Endodermal cell (in vitro differentiated cells): Measurements from ENCODE around the gene IGF2BP3. TPM values are rescaled to one million over a fixed set of nuclear protein-coding genes. Genes with fewer than 3 reads are reported as not detected.

ENCODE experiments used
- DNase-seq: peaks from one replicate; pipeline ENCODE4 v3.0.0-alpha.2; 2017
- H3K27ac ChIP-seq: 2 replicates; pipeline ENCODE4 v1.5.1; 2013; ENCODE audit warnings: mild to moderate bottlenecking, low read depth, low read length, moderate library complexity
- H3K27me3 ChIP-seq: 2 replicates; pipeline ENCODE4 v1.6.1; 2013; ENCODE audit warnings: mild to moderate bottlenecking, low read length, moderate library complexity; ENCODE audit not compliant: insufficient read depth, control insufficient read depth, poor library complexity, severe bottlenecking
- H3K36me3 ChIP-seq: 2 replicates; pipeline ENCODE4 v1.7.0; 2013; ENCODE audit warnings: mild to moderate bottlenecking, low read length, moderate library complexity; ENCODE audit not compliant: control insufficient read depth, insufficient read depth
- H3K4me1 ChIP-seq: one replicate; pipeline ENCODE4 v1.7.0; 2013; ENCODE audit warnings: low read length; ENCODE audit not compliant: control insufficient read depth, insufficient read depth
- H3K4me3 ChIP-seq: 2 replicates; pipeline ENCODE4 v1.5.1; 2013; ENCODE audit warnings: mild to moderate bottlenecking, low read length, moderate library complexity
- H3K9ac ChIP-seq: 2 replicates; pipeline ENCODE4 v1.6.1; 2013; ENCODE audit warnings: mild to moderate bottlenecking, low read length, moderate library complexity; ENCODE audit not compliant: poor library complexity, severe bottlenecking; ENCODE audit errors: extremely low read depth
- H3K9me3 ChIP-seq: 2 replicates; pipeline ENCODE4 v1.6.1; 2013; ENCODE audit warnings: mild to moderate bottlenecking, low read length, moderate library complexity; ENCODE audit not compliant: control insufficient read depth
- H3K27ac Mint-ChIP-seq: 2 replicates; pipeline ENCODE4 v1.8.0; 2020; ENCODE audit warnings: mixed read lengths
- H3K27me3 Mint-ChIP-seq: 2 replicates; pipeline ENCODE4 v1.8.0; 2021; ENCODE audit warnings: mild to moderate bottlenecking, mixed read lengths; ENCODE audit not compliant: insufficient read depth
- H3K36me3 Mint-ChIP-seq: 2 replicates; pipeline ENCODE4 v1.8.0; 2020; ENCODE audit warnings: low read depth, mixed read lengths
- H3K4me1 Mint-ChIP-seq: 2 replicates; pipeline ENCODE4 v1.8.0; 2020; ENCODE audit warnings: mixed read lengths
- H3K4me3 Mint-ChIP-seq: 2 replicates; pipeline ENCODE4 v1.8.0; 2020; ENCODE audit warnings: mild to moderate bottlenecking, moderate library complexity, mixed read lengths
- H3K9me3 Mint-ChIP-seq: 2 replicates; pipeline ENCODE4 v1.8.0; 2020; ENCODE audit warnings: mild to moderate bottlenecking, mixed read lengths
- CTCF ChIP-seq: fragments of 200-600 bp; sonication (generic); conservative IDR thresholded peaks from 2 replicates; pipeline ENCODE4 v1.5.0; 2021; ENCODE audit warnings: antibody characterized with exemption, mild to moderate bottlenecking
- WGBS, 2 experiments: methylation state at CpG; one replicate each; pipeline versions ENCODE4 v1.1.5 to v1.1.7; 2013; ENCODE audit warnings: missing lambda C conversion rate in 2 of 2, mixed read lengths in 1 of 2; ENCODE audit not compliant: insufficient coverage in 1 of 2, insufficient read length in 1 of 2; 5-methylcytosine and 5-hydroxymethylcytosine counted together
- total RNA-seq, 2 donors: library from RNA; stranded (reverse); fragmentation: NEBNext Ultra II Directional in 1 of 2; extraction: Animal tissue kit (Norgen Biotek cat#: 25700) in 1 of 2; gene quantifications; 2 replicates in 1 of 2; 3 replicates in 1 of 2; pipeline ENCODE4 v1.2.1, GENCODE V29; 2021

IGF2BP3 gene
- total RNA-seq, 2 donors from 2014 or later, result 114 to 123 TPM

GRCh38 chr7:23266918-23267317 lies 203.4 kb downstream of the IGF2BP3 start:
- Mint-ChIP-seq H3K27me3 (no peaks in the 10 kb centered on the region), H3K4me1 (no peaks in the 10 kb centered on the region), H3K27ac (no peak overlapping the region), H3K4me3 (no peak overlapping the region), H3K36me3 (no peaks in the 10 kb centered on the region), H3K9me3 (no peaks in the 10 kb centered on the region)
- DNase-seq, result peak; percentile 17
- Histone ChIP-seq H3K4me1 (no peaks in the 10 kb centered on the region), H3K4me3 (no peak overlapping the region), H3K9me3 (no peaks in the 10 kb centered on the region), H3K27me3 (no peaks in the 10 kb centered on the region), H3K36me3 (no peaks in the 10 kb centered on the region), H3K27ac (no peak overlapping the region), H3K9ac (no peak overlapping the region)
- WGBS, 2 experiments, result 96% methylated on average over 2 of the region's 2 CpGs; no CpG with 5 or more reads in 1 of the 2 experiments
- TF ChIP-seq CTCF, result no peak

GRCh38 chr7:23264916-23265458 lies 205.3 kb downstream of the IGF2BP3 start:
- no peaks in the 10 kb centered on the region for H3K27me3 Mint-ChIP-seq
- Histone ChIP-seq H3K27me3 (no peaks in the 10 kb centered on the region), H3K4me3 (no peak overlapping the region), H3K36me3 (no peaks in the 10 kb centered on the region), H3K9ac (no peak overlapping the region), H3K4me1 (no peaks in the 10 kb centered on the region), H3K9me3 (no peaks in the 10 kb centered on the region), H3K27ac (no peak overlapping the region)
- DNase-seq, result peak; percentile 9
- H3K4me3 Mint-ChIP-seq, result no peak overlapping the region
- H3K4me1 Mint-ChIP-seq, result no peaks in the 10 kb centered on the region
- H3K36me3 Mint-ChIP-seq, result no peaks in the 10 kb centered on the region
- no peaks in the 10 kb centered on the region for H3K9me3 Mint-ChIP-seq
- H3K27ac Mint-ChIP-seq, result no peak overlapping the region
- WGBS, 2 experiments, result 84 to 90% methylated on average over 5 to 7 of the region's 7 CpGs
- no peak for TF ChIP-seq CTCF

GRCh38 chr7:23261843-23262452 lies 208.3 kb downstream of the IGF2BP3 start:
- peak; percentile 85 for DNase-seq

More at GRCh38 chr7:23261843-23262452, 208.3 kb downstream of the IGF2BP3 start:
- H3K27ac Mint-ChIP-seq, result no peak overlapping the region
- peak; percentile 95 for TF ChIP-seq CTCF
- H3K9ac ChIP-seq, result no peak overlapping the region
- H3K36me3 ChIP-seq, result no peaks in the 10 kb centered on the region
- WGBS, 2 experiments, result 0 to 7% methylated on average over 1 to 5 of the region's 7 CpGs
- no peak overlapping the region for H3K4me3 Mint-ChIP-seq
- H3K4me1 Mint-ChIP-seq, result no peaks in the 10 kb centered on the region
- H3K4me3 ChIP-seq, result no peak overlapping the region
- no peak overlapping the region for H3K27ac ChIP-seq
- H3K36me3 Mint-ChIP-seq, result no peaks in the 10 kb centered on the region
- no peaks in the 10 kb centered on the region for H3K9me3 ChIP-seq
- no peaks in the 10 kb centered on the region for H3K27me3 ChIP-seq
- no peaks in the 10 kb centered on the region for H3K27me3 Mint-ChIP-seq
- H3K4me1 ChIP-seq, result no peaks in the 10 kb centered on the region
- no peaks in the 10 kb centered on the region for H3K9me3 Mint-ChIP-seq
